Osteoblast (primary cell): Measurements from ENCODE around the gene NELL2. TPM values are rescaled to one million over a fixed set of nuclear protein-coding genes. Genes with fewer than 3 reads are reported as not detected.

ENCODE experiments used
- DNase-seq: peaks from one replicate; pipeline ENCODE4 v3.0.0; 2011; ENCODE audit warnings: low spot score, mixed read lengths; ENCODE audit not compliant: insufficient read length; ENCODE audit errors: missing footprints
- H2AFZ ChIP-seq: 2 replicates; pipeline ENCODE4 v1.6.0; 2011; ENCODE audit warnings: mild to moderate bottlenecking, low read length
- H3K27ac ChIP-seq: 2 replicates; pipeline ENCODE4 v1.5.1; 2011; ENCODE audit warnings: mild to moderate bottlenecking, low read depth, low read length, moderate library complexity
- H3K27me3 ChIP-seq: 2 replicates; pipeline ENCODE4 v1.6.0; 2012; ENCODE audit warnings: mild to moderate bottlenecking, control low read depth, inconsistent platforms, low read length, moderate library complexity; ENCODE audit not compliant: insufficient read depth
- H3K36me3 ChIP-seq: 2 replicates; pipeline ENCODE4 v1.5.1; 2011; ENCODE audit warnings: mild to moderate bottlenecking, low read length, control low read depth, moderate library complexity; ENCODE audit not compliant: insufficient read depth
- H3K4me1 ChIP-seq: 2 replicates; pipeline ENCODE4 v1.5.1; 2011; ENCODE audit warnings: mild to moderate bottlenecking, low read length, control low read depth, moderate library complexity; ENCODE audit not compliant: insufficient read depth
- H3K4me2 ChIP-seq: 2 replicates; pipeline ENCODE4 v1.6.0; 2011; ENCODE audit warnings: mild to moderate bottlenecking, low read length; ENCODE audit not compliant: insufficient read depth
- H3K4me3 ChIP-seq: fragments of 200-600 bp; sonication (generic); 3 replicates; pipeline ENCODE4 v1.5.1; 2012; ENCODE audit warnings: mild to moderate bottlenecking, low read length, inconsistent platforms; ENCODE audit not compliant: insufficient read depth
- H3K79me2 ChIP-seq: 2 replicates; pipeline ENCODE4 v1.6.0; 2012; ENCODE audit warnings: mild to moderate bottlenecking, low read length, control low read depth, inconsistent platforms; ENCODE audit not compliant: insufficient read depth
- H3K9me3 ChIP-seq: 2 replicates; pipeline ENCODE4 v1.5.1; 2011; ENCODE audit warnings: low read depth, low read length, control low read depth
- H4K20me1 ChIP-seq: 2 replicates; pipeline ENCODE4 v1.6.0; 2012; ENCODE audit warnings: mild to moderate bottlenecking, low read length, control low read depth; ENCODE audit not compliant: insufficient read depth
- total RNA-seq: library from RNA; depleted of rRNA; stranded (reverse); fragments of >200 nt; gene quantifications from 2 replicates; pipeline ENCODE4 v1.2.3, GENCODE V29; 2012
- TF ChIP-seq, protein P1 (sequence below): IDR thresholded peaks from 2 replicates; pipeline ENCODE4 v1.5.1; 2011; ENCODE audit warnings: mild to moderate bottlenecking, low read depth, low read length, moderate library complexity; ENCODE audit errors: extremely low read depth

Gene NELL2
- total RNA-seq, 1 donor: not detected

DNA sequence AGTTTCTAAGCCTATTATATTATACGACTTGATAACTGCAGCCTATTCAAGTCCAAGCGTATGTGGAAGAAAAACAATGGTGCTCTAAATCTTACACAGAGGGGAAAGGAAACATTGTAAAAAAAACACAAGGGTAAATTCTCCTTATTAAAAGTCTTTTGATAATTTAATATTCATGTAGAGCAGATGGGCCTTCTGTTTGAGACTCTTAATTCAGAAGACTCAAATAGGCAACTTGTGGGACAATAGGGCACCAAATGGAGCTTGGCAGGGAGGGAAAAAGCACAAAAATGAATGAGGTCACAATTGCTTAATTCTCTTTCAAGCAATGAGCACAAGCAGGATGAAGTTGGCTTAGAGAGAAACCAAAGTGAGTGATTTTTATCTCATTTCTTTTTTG, 159.4 kb downstream of the NELL2 start:
- no peak for DNase-seq
- H3K4me1 ChIP-seq: no peaks in the 10 kb centered on the region
- H3K79me2 ChIP-seq: no peaks in the 10 kb centered on the region
- H3K4me2 ChIP-seq: no peak overlapping the region
- H3K36me3 ChIP-seq: no peaks in the 10 kb centered on the region
- no peak overlapping the region for H3K27ac ChIP-seq
- H3K4me3 ChIP-seq: no peak overlapping the region
- no peaks in the 10 kb centered on the region for H4K20me1 ChIP-seq
- no peaks in the 10 kb centered on the region for H3K9me3 ChIP-seq
- no peak overlapping the region for H2AFZ ChIP-seq
- TF ChIP-seq, protein P1, sequence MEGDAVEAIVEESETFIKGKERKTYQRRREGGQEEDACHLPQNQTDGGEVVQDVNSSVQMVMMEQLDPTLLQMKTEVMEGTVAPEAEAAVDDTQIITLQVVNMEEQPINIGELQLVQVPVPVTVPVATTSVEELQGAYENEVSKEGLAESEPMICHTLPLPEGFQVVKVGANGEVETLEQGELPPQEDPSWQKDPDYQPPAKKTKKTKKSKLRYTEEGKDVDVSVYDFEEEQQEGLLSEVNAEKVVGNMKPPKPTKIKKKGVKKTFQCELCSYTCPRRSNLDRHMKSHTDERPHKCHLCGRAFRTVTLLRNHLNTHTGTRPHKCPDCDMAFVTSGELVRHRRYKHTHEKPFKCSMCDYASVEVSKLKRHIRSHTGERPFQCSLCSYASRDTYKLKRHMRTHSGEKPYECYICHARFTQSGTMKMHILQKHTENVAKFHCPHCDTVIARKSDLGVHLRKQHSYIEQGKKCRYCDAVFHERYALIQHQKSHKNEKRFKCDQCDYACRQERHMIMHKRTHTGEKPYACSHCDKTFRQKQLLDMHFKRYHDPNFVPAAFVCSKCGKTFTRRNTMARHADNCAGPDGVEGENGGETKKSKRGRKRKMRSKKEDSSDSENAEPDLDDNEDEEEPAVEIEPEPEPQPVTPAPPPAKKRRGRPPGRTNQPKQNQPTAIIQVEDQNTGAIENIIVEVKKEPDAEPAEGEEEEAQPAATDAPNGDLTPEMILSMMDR: no peak
- no peaks in the 10 kb centered on the region for H3K27me3 ChIP-seq

GRCh38 chr12:44711736-44712135, 164.4 kb downstream of the NELL2 start:
- H3K9me3 ChIP-seq: no peaks in the 10 kb centered on the region
- no peak overlapping the region for H3K27ac ChIP-seq
- TF ChIP-seq, protein P1: no peak
- no peaks in the 10 kb centered on the region for H3K79me2 ChIP-seq
- DNase-seq: no peak
- no peaks in the 10 kb centered on the region for H4K20me1 ChIP-seq
- H2AFZ ChIP-seq: no peak overlapping the region
- H3K4me1 ChIP-seq: no peaks in the 10 kb centered on the region
- H3K4me3 ChIP-seq: no peak overlapping the region
- H3K27me3 ChIP-seq: no peaks in the 10 kb centered on the region
- H3K4me2 ChIP-seq: no peak overlapping the region
- H3K36me3 ChIP-seq: no peaks in the 10 kb centered on the region

DNA sequence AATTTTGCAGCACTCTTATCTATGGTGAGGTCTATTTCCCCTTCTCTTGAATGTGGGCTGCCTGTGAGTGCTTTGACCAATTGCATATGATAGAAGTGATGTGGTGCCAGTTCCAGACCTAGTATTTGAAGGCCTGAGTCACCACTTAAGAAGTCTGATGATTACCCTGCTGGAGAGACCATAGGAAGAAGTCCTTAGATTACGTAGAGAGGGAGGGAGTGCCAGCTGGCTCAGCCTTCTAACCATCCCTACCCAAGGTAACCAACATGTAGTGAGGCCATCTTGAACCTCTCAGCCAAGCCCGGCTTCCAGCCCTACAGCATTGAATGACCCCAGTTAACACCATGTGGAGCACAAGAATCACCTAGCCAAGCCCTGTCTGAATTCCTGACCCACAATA, 166.9 kb downstream of the NELL2 start:
- no peak overlapping the region for H2AFZ ChIP-seq
- H3K27me3 ChIP-seq: no peaks in the 10 kb centered on the region
- no peaks in the 10 kb centered on the region for H4K20me1 ChIP-seq
- DNase-seq: no peak
- no peak overlapping the region for H3K4me2 ChIP-seq
- no peaks in the 10 kb centered on the region for H3K4me1 ChIP-seq
- H3K9me3 ChIP-seq: no peaks in the 10 kb centered on the region
- H3K27ac ChIP-seq: no peak overlapping the region
- H3K4me3 ChIP-seq: no peak overlapping the region
- H3K79me2 ChIP-seq: no peaks in the 10 kb centered on the region
- TF ChIP-seq, protein P1: no peak
- H3K36me3 ChIP-seq: no peaks in the 10 kb centered on the region

DNA sequence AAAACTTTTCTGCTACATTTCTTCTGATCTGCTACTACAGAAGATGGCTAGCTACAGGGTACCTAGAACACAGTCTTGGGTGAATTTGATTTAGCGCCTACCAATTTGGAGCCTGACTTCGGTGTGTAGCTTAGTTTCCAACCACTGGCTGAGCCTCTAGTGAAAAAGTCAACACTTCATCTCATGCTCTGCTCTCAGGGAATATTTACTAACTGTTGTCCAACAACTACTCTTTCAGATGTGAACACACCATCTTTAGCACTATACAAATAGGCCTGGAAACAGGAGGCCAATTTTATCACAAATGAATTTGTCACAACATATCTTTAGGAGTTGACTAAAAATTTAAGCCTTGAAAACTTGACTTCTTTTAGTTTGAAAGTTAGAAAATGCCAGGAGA, 167.9 kb downstream of the NELL2 start:
- Histone ChIP-seq H3K9me3 (no peaks in the 10 kb centered on the region), H3K79me2 (no peaks in the 10 kb centered on the region), H2AFZ (no peak overlapping the region), H3K4me1 (no peaks in the 10 kb centered on the region), H3K27ac (no peak overlapping the region), H3K4me3 (no peak overlapping the region), H3K4me2 (no peak overlapping the region), H3K27me3 (no peaks in the 10 kb centered on the region), H4K20me1 (no peaks in the 10 kb centered on the region), H3K36me3 (no peaks in the 10 kb centered on the region)
- no peak for DNase-seq
- TF ChIP-seq, protein P1: no peak
